NOMO-1 (cell line): ENCODE data around the gene HGFAC.
"Not testable (repeated sequence)": the region's sequence is repeated elsewhere in the genome, so short reads cannot be mapped to it uniquely, and the experiment has no call there.

Experiments used
- DNase-seq, 2 experiments: peaks; one replicate each; lab custom pipeline; 2025; ENCODE audit not compliant: unreplicated experiment in 2 of 2; lab: John Stamatoyannopoulos, UW

The HGFAC gene

DNA sequence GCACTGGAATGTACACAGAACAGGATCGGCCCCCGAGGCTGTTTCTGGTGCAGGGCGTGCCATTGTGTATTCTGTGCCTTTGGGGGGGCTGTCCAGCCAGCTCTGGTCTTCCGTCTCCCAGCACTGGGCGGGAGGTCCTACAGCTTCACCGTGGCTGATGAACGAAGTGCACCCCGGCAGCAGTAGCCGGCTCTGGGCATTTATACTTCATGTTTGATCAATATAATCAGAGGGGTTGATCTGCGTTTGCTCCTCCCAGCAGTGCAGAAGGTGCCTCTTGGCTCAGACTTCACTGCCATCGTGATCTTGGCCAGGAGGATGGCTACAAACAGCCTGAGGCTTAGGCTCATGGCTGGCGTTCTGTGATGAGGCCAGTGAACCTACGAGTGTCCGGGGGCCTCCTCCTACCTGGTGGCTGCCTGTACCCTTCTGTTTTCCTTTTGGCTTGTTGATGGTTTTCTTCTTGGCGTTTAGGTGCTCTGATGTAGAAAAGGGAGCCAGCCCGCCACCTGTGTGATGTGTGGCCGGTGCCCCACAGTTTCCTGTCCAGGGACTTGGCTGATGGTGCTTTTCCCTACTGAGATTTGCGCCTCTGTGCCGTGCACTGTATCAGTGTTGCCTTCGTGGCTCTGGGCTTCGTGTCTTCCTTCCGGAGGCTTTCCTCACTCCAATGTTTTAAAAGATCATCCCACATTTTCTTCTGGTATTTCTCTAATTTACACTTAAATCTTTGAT lies 31.2 kb upstream of the HGFAC start:
- no peak for DNase-seq

DNA sequence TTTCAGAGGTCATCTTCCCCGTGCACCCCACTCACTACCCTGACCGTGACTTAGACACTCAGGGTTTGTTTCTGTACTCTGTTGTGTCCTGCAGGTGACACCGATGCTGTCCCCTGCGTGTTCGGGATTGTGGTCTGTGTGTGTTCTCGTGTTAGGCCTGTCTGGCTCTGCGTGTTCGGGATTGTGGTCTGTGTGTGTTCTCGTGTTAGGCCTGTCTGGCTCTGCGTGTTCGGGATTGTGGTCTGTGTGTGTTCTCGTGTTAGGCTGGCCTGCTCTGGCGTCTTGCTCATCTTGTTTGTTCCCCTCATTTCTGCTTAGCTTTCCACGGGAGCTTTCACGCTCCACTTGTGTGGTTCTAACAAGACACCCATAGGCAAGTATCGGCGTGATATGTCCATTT lies 30.6 kb upstream of the HGFAC start:
- DNase-seq: not testable (repeated sequence)

- DNase-seq: no peak
Measured at GRCh38 chr4:3411676-3412075, 30.1 kb upstream of the HGFAC start.

- no peak for DNase-seq
Measured at GRCh38 chr4:3412257-3413020, 29.3 kb upstream of the HGFAC start.

- DNase-seq: no peak
Measured at GRCh38 chr4:3413217-3413671, 28.5 kb upstream of the HGFAC start.

DNA sequence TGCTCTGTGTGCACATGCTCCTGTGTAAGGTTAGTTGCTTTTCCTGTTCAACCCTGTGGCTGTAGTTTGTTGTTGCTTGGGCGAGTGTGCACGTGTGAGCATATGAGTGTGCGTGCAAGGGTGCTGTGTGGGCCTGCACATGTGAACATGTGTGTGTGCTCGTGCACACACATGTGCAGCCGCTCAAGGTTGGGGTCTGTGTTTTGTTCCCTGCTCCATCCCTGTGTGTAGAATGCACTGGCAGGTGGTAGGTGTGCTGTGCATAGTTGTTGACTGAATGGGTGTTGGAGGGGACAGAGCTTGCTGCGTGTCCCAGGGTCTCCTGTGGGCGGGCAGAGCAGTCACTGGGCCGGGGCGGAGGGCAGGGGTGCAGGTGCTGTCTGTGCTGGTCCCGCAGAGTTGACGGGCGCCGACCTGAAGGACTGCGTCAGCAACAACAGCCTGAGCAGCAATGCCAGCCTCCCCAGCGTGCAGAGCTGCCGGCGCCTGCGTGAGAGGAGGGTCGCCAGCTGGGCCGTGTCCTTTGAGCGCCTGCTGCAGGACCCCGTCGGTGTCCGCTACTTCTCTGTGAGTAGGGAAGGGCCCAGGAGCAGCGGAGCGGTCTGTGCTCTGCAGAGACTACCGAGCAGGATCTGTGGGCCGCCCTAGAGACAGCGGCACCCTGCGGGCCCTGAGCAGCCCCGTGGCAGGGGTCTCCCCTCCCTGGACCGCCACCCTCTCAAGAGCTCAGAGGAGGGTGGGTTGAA lies 27.9 kb upstream of the HGFAC start:
- no peak for DNase-seq

- DNase-seq: peak in 1 of 2 experiments; percentile 44
Measured at GRCh38 chr4:3414421-3415279, 27.1 kb upstream of the HGFAC start.

DNA sequence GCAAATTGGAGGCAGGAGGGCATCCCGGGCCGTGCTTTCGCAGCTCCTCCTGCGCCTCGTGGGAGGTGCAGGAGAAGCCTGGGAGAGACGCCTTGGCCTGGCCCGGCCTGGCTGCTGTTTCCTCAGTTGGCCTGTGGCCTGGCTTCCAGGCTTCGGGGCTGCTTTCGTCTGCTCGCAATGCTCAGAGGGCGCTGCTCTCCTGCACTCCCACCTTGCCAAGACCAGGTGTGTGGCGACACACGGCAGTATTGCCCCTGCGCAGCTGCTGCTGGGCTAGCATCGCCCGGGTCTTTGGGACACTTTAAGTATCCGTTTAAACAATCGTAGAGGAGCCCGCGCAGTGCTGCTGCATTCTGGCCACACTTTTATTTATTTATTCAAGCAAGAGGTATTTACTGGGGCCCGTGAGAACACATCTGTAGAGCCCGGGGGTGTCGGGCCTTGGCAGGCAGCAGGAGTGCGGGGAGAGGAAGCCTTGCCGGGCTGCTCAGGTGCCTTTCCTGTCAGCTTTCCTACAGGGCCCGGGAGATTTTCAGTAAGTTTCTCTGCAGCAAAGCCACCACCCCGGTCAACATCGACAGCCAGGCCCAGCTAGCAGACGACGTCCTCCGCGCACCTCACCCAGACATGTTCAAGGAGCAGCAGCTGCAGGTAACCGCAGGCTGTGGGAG lies 26.2 kb upstream of the HGFAC start:
- no peak for DNase-seq

- no peak for DNase-seq
Measured at GRCh38 chr4:3416270-3416669, 25.5 kb upstream of the HGFAC start.

DNA sequence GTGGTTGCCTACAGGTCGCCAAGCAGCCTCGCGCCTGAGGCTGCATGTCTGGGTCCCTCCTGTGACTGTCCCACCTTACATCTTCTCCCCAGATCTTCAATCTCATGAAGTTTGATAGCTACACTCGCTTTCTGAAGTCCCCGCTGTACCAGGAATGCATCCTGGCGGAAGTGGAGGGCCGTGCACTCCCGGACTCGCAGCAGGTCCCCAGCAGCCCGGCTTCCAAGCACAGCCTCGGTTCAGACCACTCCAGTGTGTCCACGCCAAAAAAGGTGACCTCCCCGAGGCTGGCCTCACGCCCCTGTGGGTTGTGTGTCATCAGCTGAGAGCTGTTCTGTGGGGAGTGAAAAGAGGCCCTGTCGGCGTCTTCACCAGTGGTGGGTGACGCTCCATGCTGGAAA lies 24.9 kb upstream of the HGFAC start:
- no peak for DNase-seq

DNA sequence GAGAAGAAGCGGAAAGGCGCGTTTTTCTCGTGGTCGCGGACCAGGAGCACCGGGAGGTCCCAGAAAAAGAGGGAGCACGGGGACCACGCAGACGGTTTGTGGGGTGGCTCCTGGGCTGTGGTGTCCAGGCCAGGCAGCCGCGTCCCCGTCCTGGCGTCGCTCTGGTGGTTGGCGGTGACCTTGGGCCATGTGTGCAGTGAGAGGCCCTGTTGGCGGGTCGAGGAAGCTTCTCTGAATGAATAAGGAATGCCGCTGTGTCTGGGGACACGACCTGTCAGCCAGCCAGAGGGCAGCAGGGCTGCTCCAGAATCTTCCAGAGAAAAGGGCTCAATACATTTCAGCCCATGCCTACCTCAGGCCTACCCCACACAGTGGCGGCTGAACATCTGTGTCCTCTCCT lies 24.3 kb upstream of the HGFAC start:
- DNase-seq: no peak

GRCh38 chr4:3418029-3418762 lies 23.6 kb upstream of the HGFAC start:
- no peak for DNase-seq

DNA sequence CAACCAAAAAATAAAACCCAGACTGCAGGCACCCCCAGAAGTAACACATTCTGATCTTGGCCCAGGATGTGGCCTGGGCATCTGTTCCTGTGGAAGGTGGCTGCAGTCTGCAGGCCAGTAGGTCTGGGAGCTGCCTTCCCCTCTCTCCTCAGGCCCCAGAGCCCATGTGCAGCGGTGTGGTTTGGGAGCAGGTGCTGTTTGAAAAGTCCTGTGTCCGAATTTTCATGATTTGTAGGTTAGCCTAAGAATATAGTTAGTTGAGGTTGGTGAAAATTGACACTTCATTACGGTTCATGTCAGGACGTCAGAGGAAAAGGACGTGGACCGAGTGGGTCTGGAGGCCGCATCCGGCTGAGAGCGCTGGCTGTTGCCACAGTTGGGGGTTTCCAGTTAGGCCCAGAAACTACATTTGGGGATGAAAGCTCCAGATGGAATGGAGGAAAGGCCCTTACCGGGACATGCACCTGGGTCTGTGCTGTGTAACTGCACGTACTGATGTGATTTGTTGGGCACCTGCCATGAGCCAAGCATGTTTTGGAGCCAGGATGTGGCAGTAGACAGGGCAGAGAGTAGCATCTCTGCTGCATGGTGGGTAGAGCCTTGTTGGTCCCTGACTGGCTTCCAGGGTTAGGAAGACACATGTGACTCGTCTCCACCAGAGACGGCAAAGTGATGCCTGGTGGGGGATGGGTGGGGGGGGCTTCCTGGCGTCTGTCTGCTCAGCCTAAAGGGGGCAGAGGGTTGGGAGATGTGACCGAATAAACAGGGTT lies 21.7 kb upstream of the HGFAC start:
- no peak for DNase-seq

GRCh38 chr4:3420606-3420955 lies 21.2 kb upstream of the HGFAC start:
- DNase-seq: no peak

GRCh38 chr4:3420956-3421355 lies 20.8 kb upstream of the HGFAC start:
- DNase-seq: no peak

DNA sequence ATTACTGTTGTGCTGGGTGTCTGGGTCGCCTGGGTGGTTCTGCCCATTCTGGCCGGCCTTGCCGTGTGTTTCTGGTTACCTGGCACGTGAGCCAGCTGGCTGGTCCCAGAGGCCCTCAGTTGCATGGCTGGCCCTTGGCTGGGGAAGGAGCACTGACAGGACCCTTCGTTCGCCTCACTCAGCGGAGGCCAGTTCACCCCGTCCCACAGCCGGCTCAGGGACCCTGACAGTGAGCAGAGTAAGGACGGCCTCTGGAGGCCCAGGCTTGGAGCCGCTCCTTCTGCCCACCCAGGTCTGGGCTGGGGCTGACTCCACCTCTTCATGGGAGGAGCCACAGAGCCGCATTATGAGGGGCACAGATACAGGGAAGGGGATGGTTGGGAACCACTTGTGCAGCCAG lies 20.3 kb upstream of the HGFAC start:
- no peak for DNase-seq

GRCh38 chr4:3422241-3422801 lies 19.4 kb upstream of the HGFAC start:
- no peak for DNase-seq

- DNase-seq: no peak
Measured at GRCh38 chr4:3422808-3423297, 18.9 kb upstream of the HGFAC start.
